H1 (cell line): ENCODE data around the gene ZACN. TPM values are rescaled to one million over a fixed set of nuclear protein-coding genes. Genes with fewer than 3 reads are reported as not detected.

ENCODE experiments used
- CHD1 ChIP-seq: IDR thresholded peaks from 2 replicates; pipeline ENCODE4 v1.6.1; 2012; ENCODE audit warnings: low read depth, low read length, improper control_type of control experiment
- GTF2F1 ChIP-seq: IDR thresholded peaks from 2 replicates; pipeline ENCODE4 v1.6.1; 2012; ENCODE audit warnings: low read depth, low read length, improper control_type of control experiment, borderline replicate concordance
- RBBP5 ChIP-seq: IDR thresholded peaks from 2 replicates; pipeline ENCODE4 v1.7.1; 2012; ENCODE audit warnings: low read depth, mild to moderate bottlenecking, inconsistent platforms, low read length, moderate library complexity, borderline replicate concordance
- RNF2 ChIP-seq: fragments of 200-900, 300-1000 bp; sonication (generic); IDR thresholded peaks from 2 replicates; pipeline ENCODE4 v1.7.1; 2016; ENCODE audit warnings: borderline replicate concordance, low read depth, mild to moderate bottlenecking, antibody characterized with exemption, low read length; ENCODE audit not compliant: poor library complexity, severe bottlenecking; ENCODE audit errors: missing control alignments
- TAF1 ChIP-seq: IDR thresholded peaks from 2 replicates; pipeline ENCODE4 v1.6.1; 2011; ENCODE audit warnings: mild to moderate bottlenecking, low read depth, low read length
- polyA plus RNA-seq, 7 experiments: library from polyadenylated mRNA; depleted of rRNA in 3 of 7; stranded (reverse) in 5 of 7; unstranded in 2 of 7; fragments of >200 nt in 5 of 7; fragments of 200-250 nt in 2 of 7; gene quantifications; 1 replicate in 5 of 7; 2 replicates in 1 of 7; 4 replicates in 1 of 7; pipeline versions ENCODE4 v1.2.1 to v1.2.3, GENCODE V29; 2011 to 2013; ENCODE audit warnings: missing spikeins in 2 of 7, mixed read lengths in 2 of 7
- total RNA-seq: library from RNA; stranded (reverse); fragmentation: NEBNext Ultra II Directional; extraction: Animal tissue kit (Norgen Biotek cat#: 25700); gene quantifications from 2 replicates; pipeline ENCODE4 v1.2.1, GENCODE V29; 2021

Gene ZACN
- total and polyA plus RNA-seq, 2 of the 8 experiments (the other 6 are each of a cell fraction or from before 2014, with no cell fraction given): 0.26 TPM; not detected in 1

- no peak for TF ChIP-seq GTF2F1
- TF ChIP-seq CHD1: no peak
- TF ChIP-seq RNF2: no peak
- no peak for TF ChIP-seq RBBP5
- TF ChIP-seq TAF1: no peak
Observed at GRCh38 chr17:76120658-76121008, 41.7 kb downstream of the ZACN start (continued).
